DND-41 (cell line): ENCODE results near the gene SCAMP5.
A peak's percentile ranks its signal among the peaks of the same experiment; 100 is the strongest.

ENCODE experiments used
- ATAC-seq: fragments of 200-7000 bp; cut with Tn5 transposase; 3 replicates; pipeline ENCODE4 v1.9.1; 2021; ENCODE audit warnings: low read depth; ENCODE audit not compliant: insufficient read depth
- DNase-seq: peaks from one replicate; pipeline ENCODE4 v3.0.0-alpha.2; 2020
- H2AFZ ChIP-seq: 2 replicates; pipeline ENCODE4 v1.6.0; 2012; ENCODE audit warnings: low read depth, low read length
- H3K27ac ChIP-seq: 2 replicates; pipeline ENCODE4 v1.5.1; 2012; ENCODE audit warnings: low read length, inconsistent platforms
- H3K27me3 ChIP-seq: fragments of 200-600 bp; sonication (generic); 2 replicates; pipeline ENCODE4 v1.6.0; 2012; ENCODE audit warnings: low read length, mild to moderate bottlenecking, inconsistent platforms; ENCODE audit not compliant: insufficient read depth, poor library complexity
- H3K36me3 ChIP-seq: 2 replicates; pipeline ENCODE4 v1.5.1; 2012; ENCODE audit warnings: low read length, inconsistent platforms; ENCODE audit not compliant: insufficient read depth
- H3K4me1 ChIP-seq: 2 replicates; pipeline ENCODE4 v1.5.1; 2012; ENCODE audit warnings: mild to moderate bottlenecking, low read length; ENCODE audit not compliant: insufficient read depth
- H3K4me2 ChIP-seq: 2 replicates; pipeline ENCODE4 v1.6.0; 2012; ENCODE audit warnings: mild to moderate bottlenecking, moderate library complexity, low read length, inconsistent platforms; ENCODE audit not compliant: insufficient read depth
- H3K4me3 ChIP-seq, 2 experiments: fragments of 200-600 bp in 1 of 2; shearing (Covaris generic) in 1 of 2; 2 replicates each; pipeline ENCODE4 v1.5.1; 2012 to 2016; ENCODE audit warnings: inconsistent platforms in 2 of 2, low read length in 2 of 2, mild to moderate bottlenecking in 2 of 2, low read depth in 1 of 2, moderate library complexity in 1 of 2
- H3K79me2 ChIP-seq: 2 replicates; pipeline ENCODE4 v1.6.0; 2012; ENCODE audit warnings: low read length, inconsistent platforms; ENCODE audit not compliant: insufficient read depth
- H3K9ac ChIP-seq: 2 replicates; pipeline ENCODE4 v1.6.0; 2012; ENCODE audit warnings: low read depth, mild to moderate bottlenecking, inconsistent platforms, low read length, moderate library complexity
- H3K9me3 ChIP-seq: 2 replicates; pipeline ENCODE4 v1.5.1; 2012; ENCODE audit warnings: low read length, moderate library complexity, mild to moderate bottlenecking, inconsistent platforms; ENCODE audit not compliant: insufficient read depth, severe bottlenecking
- H4K20me1 ChIP-seq: 2 replicates; pipeline ENCODE4 v1.6.0; 2012; ENCODE audit warnings: low read length; ENCODE audit not compliant: insufficient read depth
- EZH2 ChIP-seq: IDR thresholded peaks from 3 replicates; pipeline ENCODE4 v1.6.1; 2012; ENCODE audit warnings: borderline replicate concordance, low read depth, mild to moderate bottlenecking, moderate library complexity, low read length, inconsistent platforms; ENCODE audit not compliant: severe bottlenecking
- TF ChIP-seq, protein P1 (sequence below): IDR thresholded peaks from 2 replicates; pipeline ENCODE4 v1.5.1; 2012; ENCODE audit warnings: borderline replicate concordance, low read length, moderate library complexity, mild to moderate bottlenecking; ENCODE audit not compliant: poor library complexity, severe bottlenecking; ENCODE audit errors: extremely low read depth

The SCAMP5 gene

DNA sequence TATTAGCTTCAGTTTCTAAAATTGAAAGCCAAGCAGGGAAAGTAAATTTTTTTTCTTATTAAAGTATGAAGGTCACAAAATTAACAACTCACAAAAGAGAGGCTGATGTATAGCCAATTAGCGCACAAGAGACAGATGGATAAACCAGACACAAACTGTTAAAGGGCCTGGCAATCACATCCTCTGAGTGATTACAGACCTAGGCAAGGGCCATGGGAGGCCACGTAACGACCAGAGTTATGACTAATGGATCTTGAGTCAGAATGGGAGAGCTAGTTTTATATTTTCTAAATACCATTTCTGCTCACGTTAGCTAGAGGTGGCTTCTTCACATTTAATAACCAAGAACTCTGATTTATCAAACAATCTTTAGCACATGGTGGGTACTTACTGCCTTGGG, 17.8 kb upstream of the SCAMP5 start:
- no peak overlapping the region for H3K27ac ChIP-seq
- no peak for ATAC-seq

DNA sequence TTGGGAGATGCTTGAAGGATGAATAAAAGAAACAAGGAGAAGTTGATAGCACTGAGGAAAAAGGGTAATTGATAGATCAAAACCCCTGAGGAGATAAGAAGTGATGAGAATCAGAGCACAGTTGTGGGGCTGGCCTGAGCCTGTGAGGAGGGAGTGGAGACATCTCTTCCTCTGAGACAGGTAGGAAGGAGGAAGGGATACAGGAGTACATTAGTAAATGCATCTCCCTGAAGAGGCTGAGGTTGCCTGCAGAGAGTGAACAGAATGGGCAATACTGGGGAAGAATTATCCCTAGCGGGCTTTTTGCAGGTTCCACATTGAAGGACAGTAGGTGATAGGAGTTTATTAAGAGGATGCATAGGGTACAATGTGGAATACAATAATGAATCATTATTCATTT, 17.3 kb upstream of the SCAMP5 start:
- TF ChIP-seq, protein P1, sequence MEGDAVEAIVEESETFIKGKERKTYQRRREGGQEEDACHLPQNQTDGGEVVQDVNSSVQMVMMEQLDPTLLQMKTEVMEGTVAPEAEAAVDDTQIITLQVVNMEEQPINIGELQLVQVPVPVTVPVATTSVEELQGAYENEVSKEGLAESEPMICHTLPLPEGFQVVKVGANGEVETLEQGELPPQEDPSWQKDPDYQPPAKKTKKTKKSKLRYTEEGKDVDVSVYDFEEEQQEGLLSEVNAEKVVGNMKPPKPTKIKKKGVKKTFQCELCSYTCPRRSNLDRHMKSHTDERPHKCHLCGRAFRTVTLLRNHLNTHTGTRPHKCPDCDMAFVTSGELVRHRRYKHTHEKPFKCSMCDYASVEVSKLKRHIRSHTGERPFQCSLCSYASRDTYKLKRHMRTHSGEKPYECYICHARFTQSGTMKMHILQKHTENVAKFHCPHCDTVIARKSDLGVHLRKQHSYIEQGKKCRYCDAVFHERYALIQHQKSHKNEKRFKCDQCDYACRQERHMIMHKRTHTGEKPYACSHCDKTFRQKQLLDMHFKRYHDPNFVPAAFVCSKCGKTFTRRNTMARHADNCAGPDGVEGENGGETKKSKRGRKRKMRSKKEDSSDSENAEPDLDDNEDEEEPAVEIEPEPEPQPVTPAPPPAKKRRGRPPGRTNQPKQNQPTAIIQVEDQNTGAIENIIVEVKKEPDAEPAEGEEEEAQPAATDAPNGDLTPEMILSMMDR = no peak
- no peak for TF ChIP-seq EZH2
- Histone ChIP-seq H3K4me2 (no peak overlapping the region), H3K27me3 (no peaks in the 10 kb centered on the region), H4K20me1 (no peaks in the 10 kb centered on the region), H2AFZ (no peak overlapping the region), H3K4me1 (no peaks in the 10 kb centered on the region), H3K36me3 (no peaks in the 10 kb centered on the region), H3K9ac (no peak overlapping the region), H3K27ac (no peak overlapping the region), H3K9me3 (no peaks in the 10 kb centered on the region), H3K79me2 (no peaks in the 10 kb centered on the region), H3K4me3 (no peak overlapping the region)
- ATAC-seq = no peak
- DNase-seq = no peak

More for the DNA sequence above, 17.8 kb upstream of the SCAMP5 start:
- H3K79me2 ChIP-seq = no peaks in the 10 kb centered on the region
- no peaks in the 10 kb centered on the region for H3K9me3 ChIP-seq
- no peak overlapping the region for H2AFZ ChIP-seq
- H3K27me3 ChIP-seq = no peaks in the 10 kb centered on the region
- TF ChIP-seq EZH2 = no peak
- TF ChIP-seq, protein P1 = no peak
- H3K4me2 ChIP-seq = no peak overlapping the region
- no peak for DNase-seq
- no peaks in the 10 kb centered on the region for H3K36me3 ChIP-seq
- H3K9ac ChIP-seq = no peak overlapping the region
- H3K4me3 ChIP-seq = no peak overlapping the region
- H4K20me1 ChIP-seq = no peaks in the 10 kb centered on the region
- H3K4me1 ChIP-seq = no peaks in the 10 kb centered on the region

DNA sequence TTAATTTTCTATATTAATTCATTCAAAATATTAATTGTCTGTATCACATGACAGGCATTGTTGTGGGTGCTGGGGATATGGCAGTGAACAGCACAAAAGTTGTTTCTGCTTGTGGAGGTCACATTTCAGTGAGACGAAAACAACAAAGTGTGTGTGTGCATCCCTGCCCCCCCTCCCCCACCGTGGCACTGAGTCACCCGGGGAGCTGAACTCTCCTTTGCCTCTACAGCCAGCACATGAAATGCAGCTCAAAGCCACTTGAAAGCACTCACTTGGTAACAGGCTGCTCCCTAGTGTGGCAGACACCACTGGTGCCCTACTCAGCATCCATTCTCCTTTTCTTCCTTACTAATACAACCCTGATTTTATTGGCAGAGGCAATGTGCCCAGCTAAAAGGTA, 16.9 kb upstream of the SCAMP5 start:
- no peak overlapping the region for H3K4me2 ChIP-seq
- H3K27ac ChIP-seq = no peak overlapping the region
- no peak overlapping the region for H3K4me3 ChIP-seq
- ATAC-seq (peak; percentile 45; the same call in 1 of the 3 replicates), DNase-seq (peak; percentile 21)
- no peak overlapping the region for H2AFZ ChIP-seq
- no peak for TF ChIP-seq EZH2
- TF ChIP-seq, protein P1 = no peak
- no peaks in the 10 kb centered on the region for H3K36me3 ChIP-seq
- no peak overlapping the region for H3K9ac ChIP-seq
- no peaks in the 10 kb centered on the region for H3K4me1 ChIP-seq
- H3K27me3 ChIP-seq = no peaks in the 10 kb centered on the region
- H3K79me2 ChIP-seq = no peaks in the 10 kb centered on the region
- no peaks in the 10 kb centered on the region for H4K20me1 ChIP-seq
- H3K9me3 ChIP-seq = no peaks in the 10 kb centered on the region

DNA sequence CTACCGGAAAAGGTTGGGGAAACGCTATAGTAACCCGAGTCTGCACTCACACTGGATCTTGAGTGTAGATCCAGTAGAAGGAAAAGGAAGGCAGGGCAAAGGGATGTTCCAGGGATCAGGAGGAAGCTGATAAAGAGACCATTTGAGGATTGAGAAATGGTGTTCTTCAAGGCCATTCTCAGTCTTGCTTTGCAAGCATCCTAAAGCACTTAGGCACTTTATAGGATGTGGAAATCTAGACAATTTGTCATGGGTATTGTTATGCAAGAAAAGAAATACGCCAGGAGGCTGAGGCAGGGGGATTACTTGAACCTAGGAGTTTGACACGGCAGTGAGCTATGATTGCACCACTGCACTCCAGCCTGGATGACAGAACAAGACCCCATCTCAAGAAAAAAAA, 13.2 kb upstream of the SCAMP5 start:
- Histone ChIP-seq H4K20me1 (no peaks in the 10 kb centered on the region), H3K79me2 (no peaks in the 10 kb centered on the region), H3K9me3 (no peaks in the 10 kb centered on the region), H3K36me3 (no peaks in the 10 kb centered on the region), H3K27ac (no peak overlapping the region), H3K27me3 (no peaks in the 10 kb centered on the region), H2AFZ (no peak overlapping the region), H3K9ac (no peak overlapping the region), H3K4me1 (no peaks in the 10 kb centered on the region), H3K4me2 (no peak overlapping the region), H3K4me3 (no peak overlapping the region)
- no peak for TF ChIP-seq EZH2
- TF ChIP-seq, protein P1 = no peak
- no peak for DNase-seq
- ATAC-seq = no peak
